ENCODE measurements around the gene PPFIA2. TPM values are rescaled to one million over a fixed set of nuclear protein-coding genes. Genes with fewer than 3 reads are reported as not detected.

The PPFIA2 gene
- total and polyA plus RNA-seq, 9 of the 15 experiments (the other 6 are each of a cell fraction or from before 2014, with no cell fraction given) = not detected

DNA sequence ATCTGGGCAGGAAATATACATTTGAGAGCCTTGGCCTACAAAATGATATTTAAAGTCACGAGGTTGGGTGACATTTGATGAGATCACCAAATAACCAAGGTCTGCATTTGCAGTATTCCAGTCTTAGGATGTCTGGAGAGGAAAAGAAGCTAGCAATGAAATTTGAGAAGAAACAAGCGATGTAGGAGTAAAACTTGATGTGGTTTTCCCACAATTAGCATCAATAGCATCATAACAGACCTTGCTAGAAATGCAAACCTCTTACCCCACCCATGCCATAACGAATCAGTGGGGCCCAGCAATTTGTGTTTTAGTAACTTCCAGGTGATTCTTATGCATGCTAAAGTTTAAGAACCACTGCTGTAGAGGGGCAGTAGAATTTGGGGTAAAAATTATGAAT, 219.9 kb downstream of the PPFIA2 start (continued):
- TF ChIP-seq MEIS2 (IDR thresholded peaks at IDR 0.05; ENCODE audit: partially characterized antibody) (no peak), ESRRB (CRISPR knock-in tag; IDR thresholded peaks at IDR 0.05; ENCODE audit: borderline replicate concordance) (no peak), SIN3A (IDR thresholded peaks at IDR 0.05; ENCODE audit: borderline replicate concordance in 2 of 2, control insufficient read depth in 1 of 2, low read depth in 2 of 2, low read length in 2 of 2) (no peak)

DNA sequence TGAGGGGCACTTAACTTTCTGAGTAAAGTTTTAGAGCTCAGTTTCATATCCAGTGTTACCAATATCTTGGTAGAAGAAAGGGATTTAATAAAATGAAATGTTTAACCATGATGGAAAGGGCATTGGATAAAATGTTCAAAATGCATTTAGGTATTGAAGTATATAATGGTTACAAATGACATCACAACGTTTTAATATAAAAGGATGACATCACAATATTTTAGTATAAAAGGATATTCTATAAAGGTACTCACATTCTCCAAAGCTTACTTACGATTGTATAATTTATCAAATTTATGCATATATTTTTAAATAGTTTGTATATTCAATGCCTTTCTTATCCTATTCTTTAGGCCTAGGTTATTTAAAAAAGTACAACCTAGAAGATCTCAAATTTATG, 226.1 kb downstream of the PPFIA2 start:
- ChIA-PET CTCF (ENCODE audit: low intra/inter-chr PET ratio) (no interaction called here), POLR2A (no interaction called here)
- in situ Hi-C loops (cut with MboI) (no loop called here), intact Hi-C loops (cut with micrococcal nuclease) (no loop called here)
- H3K9me1 ChIP-seq (ENCODE audit: control insufficient read depth, insufficient read depth, low read length) = no peaks in the 10 kb centered on the region
- TF ChIP-seq ZNF184 (CRISPR knock-in tag; IDR thresholded peaks at IDR 0.05) (no peak), SMC3 (conservative IDR thresholded peaks at IDR 0.05; ENCODE audit: insufficient read depth, low read depth, low read length) (no peak), PHTF2 (CRISPR knock-in tag; IDR thresholded peaks at IDR 0.05) (no peak), RHOXF2B (CRISPR knock-in tag; conservative IDR thresholded peaks at IDR 0.05) (no peak), EWSR1 (IDR thresholded peaks at IDR 0.05; ENCODE audit: borderline replicate concordance, low read depth, partially characterized antibody) (no peak), FOXK1 (CRISPR knock-in tag; IDR thresholded peaks at IDR 0.05; ENCODE audit: borderline replicate concordance) (no peak), ZNF398 (CRISPR knock-in tag; IDR thresholded peaks at IDR 0.05) (no peak), NFATC3 (IDR thresholded peaks at IDR 0.05) (no peak), TEAD2 (tag; IDR thresholded peaks at IDR 0.05) (no peak), ILK (tag; IDR thresholded peaks at IDR 0.05; ENCODE audit: borderline replicate concordance, low read depth) (no peak), MXI1 (IDR thresholded peaks at IDR 0.05; ENCODE audit: low read depth, low read length) (no peak)
- TF ChIP-seq, protein P1, sequence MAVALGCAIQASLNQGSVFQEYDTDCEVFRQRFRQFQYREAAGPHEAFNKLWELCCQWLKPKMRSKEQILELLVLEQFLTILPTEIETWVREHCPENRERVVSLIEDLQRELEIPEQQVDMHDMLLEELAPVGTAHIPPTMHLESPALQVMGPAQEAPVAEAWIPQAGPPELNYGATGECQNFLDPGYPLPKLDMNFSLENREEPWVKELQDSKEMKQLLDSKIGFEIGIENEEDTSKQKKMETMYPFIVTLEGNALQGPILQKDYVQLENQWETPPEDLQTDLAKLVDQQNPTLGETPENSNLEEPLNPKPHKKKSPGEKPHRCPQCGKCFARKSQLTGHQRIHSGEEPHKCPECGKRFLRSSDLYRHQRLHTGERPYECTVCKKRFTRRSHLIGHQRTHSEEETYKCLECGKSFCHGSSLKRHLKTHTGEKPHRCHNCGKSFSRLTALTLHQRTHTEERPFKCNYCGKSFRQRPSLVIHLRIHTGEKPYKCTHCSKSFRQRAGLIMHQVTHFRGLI (CRISPR knock-in tag; IDR thresholded peaks at IDR 0.05) = no peak
- no TSS peak for BruUV-seq (replicated peaks)
- no peak overlapping the region for H3K27ac ChIP-seq (ENCODE audit: extremely low read depth, low read depth, low read length)
- H3K4me1 ChIP-seq (replicated peaks in 1 of 2; ENCODE audit: control insufficient read depth in 2 of 2, insufficient read depth in 2 of 2, low read length in 2 of 2) = no peaks in the 10 kb centered on the region
- WGBS (ENCODE audit: insufficient coverage, low coverage, missing lambda C conversion rate) = 3% methylated on average over 2 of the region's 2 CpGs
- H3K36me3 ChIP-seq (ENCODE audit: control insufficient read depth, insufficient read depth, low read length) = no peaks in the 10 kb centered on the region
- no peaks in the 10 kb centered on the region for H3K79me2 ChIP-seq (ENCODE audit: control insufficient read depth, insufficient read depth, low read length)
- no peak overlapping the region for H2AFZ ChIP-seq (ENCODE audit: low read depth, low read length)
- no peaks in the 10 kb centered on the region for H3K27me3 ChIP-seq (ENCODE audit: control insufficient read depth in 2 of 2, insufficient read depth in 2 of 2, low read length in 2 of 2)
- H3K4me3 ChIP-seq = no peak overlapping the region
- DNase-seq (ENCODE audit: extremely low read depth in 1 of 4, low spot score in 3 of 4) (no peak), FAIRE-seq (no peak), ATAC-seq (no peak)
- 0 out of 2 replicates have a peak, but pooled peaks cover 3% of the 10 kb centered on the region for H3K9me3 ChIP-seq (replicated peaks; ENCODE audit: control insufficient read depth, insufficient read depth, low read depth, low read length)
- H3K4me2 ChIP-seq (ENCODE audit: insufficient read depth, low read length) = no peak overlapping the region
- H4K20me1 ChIP-seq (replicated peaks; ENCODE audit: control insufficient read depth, insufficient read depth, low read length) = no peaks in the 10 kb centered on the region
- H3K9ac ChIP-seq (ENCODE audit: insufficient read depth in 1 of 2, low read depth in 2 of 2, low read length in 2 of 2) = no peak overlapping the region
